SK-N-SH (cell line): ENCODE data around the gene RETSAT. TPM values are rescaled to one million over a fixed set of nuclear protein-coding genes. Genes with fewer than 3 reads are reported as not detected.

ENCODE experiments used
- CTCF ChIA-PET: fragments of 300-600, 350-600 bp; formaldehyde crosslinking; extraction: SDS; loops from one replicate; lab custom pipeline; 2021; lab: Yijun Ruan, JAX
- POLR2A ChIA-PET: fragments of 350-600 bp; sonication (Branson Sonifier 250); formaldehyde crosslinking; extraction: SDS; loops from one replicate; lab custom pipeline; 2020; ENCODE audit warnings: antibody characterized with exemption, inconsistent platforms; lab: Yijun Ruan, JAX
- DNase-seq: peaks from one replicate; pipeline ENCODE4 v3.0.0; 2012
- H2AFZ ChIP-seq: fragments of 200-600 bp; sonication (generic); 2 replicates; pipeline ENCODE4 v1.8.1; 2016; ENCODE audit warnings: antibody characterized with exemption, mild to moderate bottlenecking, low read depth
- H3F3A ChIP-seq: fragments of 200-600 bp; sonication (generic); replicated peaks from 2 replicates; pipeline ENCODE3; 2016; ENCODE audit warnings: antibody characterized with exemption, mild to moderate bottlenecking; ENCODE audit not compliant: insufficient read depth
- H3K27ac ChIP-seq, 2 experiments: fragments of 200-500 bp in 1 of 2; fragments of 200-600 bp in 1 of 2; sonication (Bioruptor generic) in 1 of 2; sonication (generic), shearing (Covaris generic) in 1 of 2; 2 replicates each; pipeline versions ENCODE4 v1.5.1 to v1.6.1; 2014 to 2016; ENCODE audit warnings: low read depth in 2 of 2, inconsistent platforms in 1 of 2, low read length in 1 of 2, mild to moderate bottlenecking in 1 of 2, mixed read lengths in 1 of 2
- H3K27me3 ChIP-seq: fragments of 200-600 bp; sonication (generic), shearing (Covaris generic); 2 replicates; pipeline ENCODE4 v1.6.1; 2016; ENCODE audit warnings: mixed run types; ENCODE audit not compliant: insufficient read depth
- H3K36me3 ChIP-seq, 2 experiments: fragments of 200-500 bp in 1 of 2; fragments of 200-600 bp in 1 of 2; sonication (Bioruptor generic) in 1 of 2; sonication (generic) in 1 of 2; replicated peaks in 1 of 2; 2 replicates each; pipeline versions ENCODE3 to v1.5.1; 2014 to 2016; ENCODE audit warnings: low read length in 1 of 2, mild to moderate bottlenecking in 1 of 2; ENCODE audit not compliant: insufficient read depth in 2 of 2, control insufficient read depth in 1 of 2
- H3K4me1 ChIP-seq, 2 experiments: fragments of 200-500 bp in 1 of 2; fragments of 200-600 bp in 1 of 2; sonication (Bioruptor generic) in 1 of 2; sonication (generic), shearing (Covaris generic) in 1 of 2; 2 replicates each; pipeline versions ENCODE4 v1.5.1 to v1.6.1; 2014 to 2016; ENCODE audit warnings: low read depth in 1 of 2, low read length in 1 of 2, mixed run types in 1 of 2; ENCODE audit not compliant: insufficient read depth in 2 of 2, control insufficient read depth in 1 of 2
- H3K4me2 ChIP-seq: fragments of 200-600 bp; sonication (generic), shearing (Covaris generic); 2 replicates; pipeline ENCODE4 v1.6.1; 2017; ENCODE audit warnings: mixed run types
- H3K4me3 ChIP-seq, 2 experiments: fragments of 200-500 bp in 1 of 2; fragments of 200-600 bp in 1 of 2; sonication (Bioruptor generic) in 1 of 2; sonication (generic), shearing (Covaris generic) in 1 of 2; 2 replicates each; pipeline versions ENCODE4 v1.5.1 to v1.8.1; 2014 to 2016; ENCODE audit warnings: low read depth in 2 of 2, inconsistent platforms in 1 of 2, low read length in 1 of 2, mild to moderate bottlenecking in 1 of 2, mixed read lengths in 1 of 2, moderate library complexity in 1 of 2
- H3K79me2 ChIP-seq: fragments of 200-600 bp; sonication (generic); 2 replicates; pipeline ENCODE4 v1.8.1; 2017; ENCODE audit warnings: mild to moderate bottlenecking; ENCODE audit not compliant: insufficient read depth
- H3K9ac ChIP-seq: fragments of 200-600 bp; sonication (generic); 2 replicates; pipeline ENCODE4 v1.6.1; 2017; ENCODE audit warnings: mixed run types
- H3K9me2 ChIP-seq: fragments of 200-600 bp; sonication (generic); 2 replicates; pipeline ENCODE4 v1.6.1; 2017; ENCODE audit warnings: mixed run types
- H3K9me3 ChIP-seq: fragments of 200-600 bp; sonication (generic); 2 replicates; pipeline ENCODE4 v1.6.1; 2017; ENCODE audit warnings: mixed run types, mild to moderate bottlenecking, moderate library complexity
- H4K20me1 ChIP-seq: fragments of 200-600 bp; sonication (generic); 2 replicates; pipeline ENCODE4 v1.6.1; 2017; ENCODE audit warnings: mild to moderate bottlenecking, mixed run types; ENCODE audit not compliant: insufficient read depth
- ELF1 ChIP-seq: IDR thresholded peaks from 2 replicates; pipeline ENCODE4 v1.4.0; 2012
- FOSL2 ChIP-seq: IDR thresholded peaks from 2 replicates; pipeline ENCODE4 v1.4.0; 2012; ENCODE audit warnings: low read depth, mild to moderate bottlenecking, moderate library complexity, borderline replicate concordance
- FOXJ3 ChIP-seq: sonication (generic); formaldehyde crosslinking; IDR thresholded peaks from 2 replicates; pipeline ENCODE4 v1.5.1; 2020; ENCODE audit warnings: mild to moderate bottlenecking, missing genetic modification reagents
- GABPA ChIP-seq: IDR thresholded peaks from 2 replicates; pipeline ENCODE4 v1.4.0; 2012; ENCODE audit warnings: low read depth, mild to moderate bottlenecking
- JUND ChIP-seq: IDR thresholded peaks from 2 replicates; pipeline ENCODE4 v1.4.0; 2012
- MEF2A ChIP-seq: IDR thresholded peaks from 2 replicates; pipeline ENCODE4 v1.4.0; 2012; ENCODE audit warnings: low read depth, borderline replicate concordance
- NFIC ChIP-seq: IDR thresholded peaks from 2 replicates; pipeline ENCODE4 v1.4.0; 2012; ENCODE audit warnings: borderline replicate concordance
- PBX3 ChIP-seq: IDR thresholded peaks from 2 replicates; pipeline ENCODE4; 2012
- POLR2AphosphoS5 ChIP-seq: IDR thresholded peaks from 2 replicates; pipeline ENCODE4 v1.6.1; 2012; ENCODE audit warnings: low read depth, low read length
- RAD21 ChIP-seq: IDR thresholded peaks from 2 replicates; pipeline ENCODE4 v1.6.1; 2012; ENCODE audit warnings: mild to moderate bottlenecking, low read length
- RXRA ChIP-seq: IDR thresholded peaks from 2 replicates; pipeline ENCODE4 v1.4.0; 2012; ENCODE audit warnings: low read depth, mild to moderate bottlenecking, borderline replicate concordance
- SMC3 ChIP-seq: IDR thresholded peaks from 2 replicates; pipeline ENCODE4 v1.6.1; 2012; ENCODE audit warnings: low read depth, low read length, improper control_type of control experiment
- TCF12 ChIP-seq: IDR thresholded peaks from 2 replicates; pipeline ENCODE4 v1.4.0; 2012
- YY1 ChIP-seq: IDR thresholded peaks from 2 replicates; pipeline ENCODE4 v1.4.0; 2012; ENCODE audit warnings: low read depth, mild to moderate bottlenecking
- polyA plus RNA-seq, 3 experiments: library from polyadenylated mRNA; depleted of rRNA; stranded (reverse); fragments of >200 nt; gene quantifications; 2 replicates each; pipeline ENCODE4 v1.2.3, GENCODE V29; 2012
- TF ChIP-seq, protein P1 (sequence below): fragments of 150-350 bp; IDR thresholded peaks from 2 replicates; pipeline ENCODE4 v1.6.1; 2017; ENCODE audit warnings: antibody characterized with exemption, low read length, low read depth, borderline replicate concordance
- TF ChIP-seq, protein P2 (sequence below): fragments of 200-600 bp; sonication (generic); IDR thresholded peaks from 2 replicates; pipeline ENCODE4 v1.6.1; 2017; ENCODE audit warnings: antibody characterized with exemption, mild to moderate bottlenecking, moderate library complexity
- TF ChIP-seq, protein P3 (sequence below): fragments of 150-350 bp; IDR thresholded peaks from 2 replicates; pipeline ENCODE4 v1.6.1; 2016; ENCODE audit warnings: mild to moderate bottlenecking, low read depth, low read length
- TF ChIP-seq, protein P4 (sequence below): IDR thresholded peaks from 2 replicates; pipeline ENCODE4 v1.4.0; 2012; ENCODE audit warnings: low read depth, borderline replicate concordance

The RETSAT gene
- polyA plus RNA-seq, 1 of the 3 experiments (the other 2 are of a cell fraction) = 28.0 TPM

DNA sequence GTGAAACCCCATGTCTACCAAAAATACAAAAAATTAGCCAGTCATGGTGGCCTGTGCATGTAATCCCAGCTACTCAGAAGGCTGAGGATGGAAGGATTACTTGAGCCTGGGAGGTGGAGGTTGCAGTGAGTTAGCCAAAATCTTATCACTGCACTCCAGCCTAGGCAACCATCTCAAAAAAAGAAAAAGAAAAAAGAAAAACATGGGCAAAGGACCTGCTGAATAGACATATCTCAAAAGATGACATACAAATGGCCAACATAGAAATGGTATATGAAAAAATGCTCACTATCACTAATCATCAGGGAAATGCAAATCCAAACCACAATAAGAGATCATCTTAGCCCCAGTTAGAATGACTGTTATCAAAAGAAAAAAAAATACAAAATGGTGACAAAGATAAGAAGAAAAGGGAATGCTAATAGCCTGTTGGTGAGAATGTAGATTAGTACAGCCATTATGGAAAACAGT is 25.1 kb downstream of the RETSAT start:
- DNase-seq = no peak
- no peak overlapping the region for H3K9ac ChIP-seq
- H3K4me3 ChIP-seq = no peak overlapping the region
- H2AFZ ChIP-seq = no peak overlapping the region
- POLR2A ChIA-PET = interaction anchor here (0.9 to 1.6 kb wide), 2 partner anchors 17 to 20 kb away, joined by 3 to 4 read pairs; no protein-coding TSS in a partner anchor
- peaks cover 3% of the 10 kb centered on the region for H3F3A ChIP-seq
- no peaks in the 10 kb centered on the region for H3K9me3 ChIP-seq
- no peak overlapping the region for H3K27ac ChIP-seq
- H3K36me3 ChIP-seq = peaks cover 15 to 23% of the 10 kb centered on the region in 2 experiments
- H4K20me1 ChIP-seq = peaks cover 29% of the 10 kb centered on the region
- H3K4me1 ChIP-seq = peaks cover 7 to 24% of the 10 kb centered on the region in 2 experiments; a peak in 3 of 4 replicates
- TF ChIP-seq PBX3 (no peak), NFIC (no peak), RAD21 (no peak), SMC3 (no peak), TCF12 (no peak), MEF2A (no peak), ELF1 (no peak), JUND (no peak), POLR2AphosphoS5 (no peak), YY1 (no peak), RXRA (no peak), GABPA (no peak), FOXJ3 (CRISPR knock-in tag) (no peak), FOSL2 (no peak)
- TF ChIP-seq, protein P1, sequence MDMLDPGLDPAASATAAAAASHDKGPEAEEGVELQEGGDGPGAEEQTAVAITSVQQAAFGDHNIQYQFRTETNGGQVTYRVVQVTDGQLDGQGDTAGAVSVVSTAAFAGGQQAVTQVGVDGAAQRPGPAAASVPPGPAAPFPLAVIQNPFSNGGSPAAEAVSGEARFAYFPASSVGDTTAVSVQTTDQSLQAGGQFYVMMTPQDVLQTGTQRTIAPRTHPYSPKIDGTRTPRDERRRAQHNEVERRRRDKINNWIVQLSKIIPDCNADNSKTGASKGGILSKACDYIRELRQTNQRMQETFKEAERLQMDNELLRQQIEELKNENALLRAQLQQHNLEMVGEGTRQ = no peak
- TF ChIP-seq, protein P2, sequence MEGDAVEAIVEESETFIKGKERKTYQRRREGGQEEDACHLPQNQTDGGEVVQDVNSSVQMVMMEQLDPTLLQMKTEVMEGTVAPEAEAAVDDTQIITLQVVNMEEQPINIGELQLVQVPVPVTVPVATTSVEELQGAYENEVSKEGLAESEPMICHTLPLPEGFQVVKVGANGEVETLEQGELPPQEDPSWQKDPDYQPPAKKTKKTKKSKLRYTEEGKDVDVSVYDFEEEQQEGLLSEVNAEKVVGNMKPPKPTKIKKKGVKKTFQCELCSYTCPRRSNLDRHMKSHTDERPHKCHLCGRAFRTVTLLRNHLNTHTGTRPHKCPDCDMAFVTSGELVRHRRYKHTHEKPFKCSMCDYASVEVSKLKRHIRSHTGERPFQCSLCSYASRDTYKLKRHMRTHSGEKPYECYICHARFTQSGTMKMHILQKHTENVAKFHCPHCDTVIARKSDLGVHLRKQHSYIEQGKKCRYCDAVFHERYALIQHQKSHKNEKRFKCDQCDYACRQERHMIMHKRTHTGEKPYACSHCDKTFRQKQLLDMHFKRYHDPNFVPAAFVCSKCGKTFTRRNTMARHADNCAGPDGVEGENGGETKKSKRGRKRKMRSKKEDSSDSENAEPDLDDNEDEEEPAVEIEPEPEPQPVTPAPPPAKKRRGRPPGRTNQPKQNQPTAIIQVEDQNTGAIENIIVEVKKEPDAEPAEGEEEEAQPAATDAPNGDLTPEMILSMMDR = no peak
- TF ChIP-seq, protein P3, sequence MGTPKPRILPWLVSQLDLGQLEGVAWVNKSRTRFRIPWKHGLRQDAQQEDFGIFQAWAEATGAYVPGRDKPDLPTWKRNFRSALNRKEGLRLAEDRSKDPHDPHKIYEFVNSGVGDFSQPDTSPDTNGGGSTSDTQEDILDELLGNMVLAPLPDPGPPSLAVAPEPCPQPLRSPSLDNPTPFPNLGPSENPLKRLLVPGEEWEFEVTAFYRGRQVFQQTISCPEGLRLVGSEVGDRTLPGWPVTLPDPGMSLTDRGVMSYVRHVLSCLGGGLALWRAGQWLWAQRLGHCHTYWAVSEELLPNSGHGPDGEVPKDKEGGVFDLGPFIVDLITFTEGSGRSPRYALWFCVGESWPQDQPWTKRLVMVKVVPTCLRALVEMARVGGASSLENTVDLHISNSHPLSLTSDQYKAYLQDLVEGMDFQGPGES = no peak
- TF ChIP-seq, protein P4, sequence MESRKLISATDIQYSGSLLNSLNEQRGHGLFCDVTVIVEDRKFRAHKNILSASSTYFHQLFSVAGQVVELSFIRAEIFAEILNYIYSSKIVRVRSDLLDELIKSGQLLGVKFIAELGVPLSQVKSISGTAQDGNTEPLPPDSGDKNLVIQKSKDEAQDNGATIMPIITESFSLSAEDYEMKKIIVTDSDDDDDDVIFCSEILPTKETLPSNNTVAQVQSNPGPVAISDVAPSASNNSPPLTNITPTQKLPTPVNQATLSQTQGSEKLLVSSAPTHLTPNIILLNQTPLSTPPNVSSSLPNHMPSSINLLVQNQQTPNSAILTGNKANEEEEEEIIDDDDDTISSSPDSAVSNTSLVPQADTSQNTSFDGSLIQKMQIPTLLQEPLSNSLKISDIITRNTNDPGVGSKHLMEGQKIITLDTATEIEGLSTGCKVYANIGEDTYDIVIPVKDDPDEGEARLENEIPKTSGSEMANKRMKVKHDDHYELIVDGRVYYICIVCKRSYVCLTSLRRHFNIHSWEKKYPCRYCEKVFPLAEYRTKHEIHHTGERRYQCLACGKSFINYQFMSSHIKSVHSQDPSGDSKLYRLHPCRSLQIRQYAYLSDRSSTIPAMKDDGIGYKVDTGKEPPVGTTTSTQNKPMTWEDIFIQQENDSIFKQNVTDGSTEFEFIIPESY = no peak
- H3K79me2 ChIP-seq = peaks cover 36% of the 10 kb centered on the region
- peak overlapping the region; percentile 100 for H3K4me2 ChIP-seq
- H3K9me2 ChIP-seq = no peaks in the 10 kb centered on the region
- CTCF ChIA-PET = interaction anchor here (0.9 kb wide), 1 partner anchor 36 kb away, joined by 3 read pairs; no protein-coding TSS in a partner anchor
- H3K27me3 ChIP-seq = no peaks in the 10 kb centered on the region
